Skeletal muscle tissue (tissue), 4 donors: Measurements from ENCODE around the gene TRPC4AP. TPM values are rescaled to one million over a fixed set of nuclear protein-coding genes. Genes with fewer than 3 reads are reported as not detected.

ENCODE experiments used
- H3K27ac ChIP-seq: one replicate; pipeline ENCODE4 v1.7.0; 2013; ENCODE audit warnings: mild to moderate bottlenecking, low read depth, low read length, inconsistent platforms
- H3K27me3 ChIP-seq, 3 donors: one replicate each; pipeline ENCODE4 v1.7.0; 2013; ENCODE audit warnings: low read length in 3 of 3; ENCODE audit not compliant: control insufficient read depth in 3 of 3, insufficient read depth in 3 of 3
- H3K36me3 ChIP-seq, 3 donors: one replicate each; pipeline ENCODE4 v1.7.0; 2013; ENCODE audit warnings: low read length in 3 of 3; ENCODE audit not compliant: control insufficient read depth in 3 of 3, insufficient read depth in 3 of 3
- H3K4me1 ChIP-seq, 3 donors: one replicate each; pipeline ENCODE4 v1.7.0; 2013; ENCODE audit warnings: low read length in 3 of 3, mild to moderate bottlenecking in 3 of 3; ENCODE audit not compliant: control insufficient read depth in 3 of 3, insufficient read depth in 3 of 3
- H3K4me3 ChIP-seq, 3 donors: one replicate each; pipeline ENCODE4 v1.7.0; 2013; ENCODE audit warnings: low read length in 3 of 3
- H3K9ac ChIP-seq, 3 donors: one replicate each; pipeline ENCODE4 v1.7.0; 2013; ENCODE audit warnings: low read length in 3 of 3, mild to moderate bottlenecking in 3 of 3, moderate library complexity in 2 of 3, low read depth in 1 of 3
- H3K9me3 ChIP-seq, 3 donors: one replicate each; pipeline ENCODE4 v1.7.0; 2013; ENCODE audit warnings: low read length in 3 of 3; ENCODE audit not compliant: control insufficient read depth in 3 of 3
- total RNA-seq: library from RNA; depleted of rRNA; stranded (reverse); fragments of >200 nt; gene quantifications from one replicate; pipeline ENCODE4 v1.2.3, GENCODE V29; 2014
- donor health status: Osteomylitis.

The TRPC4AP gene
- total RNA-seq, 1 donor from 2014 or later: 49.6 TPM

- Histone ChIP-seq H3K27me3 (peaks cover 0 to under 1% (median 0%) of the 10 kb centered on the region in 3 donors), H3K27ac (peak overlapping the region; percentile 93), H3K9me3 (no peaks in the 10 kb centered on the region), H3K4me3 (peak overlapping the region; percentile 54 to 87 (median 76)), H3K9ac (peak overlapping the region; percentile 71 to 94 (median 72)), H3K36me3 (peaks cover 0 to 28% (median 0%) of the 10 kb centered on the region in 3 donors), H3K4me1 (peaks cover 35 to 42% (median 41%) of the 10 kb centered on the region in 3 donors)
Observed at GRCh38 chr20:34978092-34978744, 114.4 kb downstream of the TRPC4AP start.

GRCh38 chr20:34977365-34978091 lies 115.1 kb downstream of the TRPC4AP start:
- no peaks in the 10 kb centered on the region for H3K27me3 ChIP-seq
- peak overlapping the region; percentile 93 for H3K27ac ChIP-seq
- H3K36me3 ChIP-seq: peaks cover 0 to 28% (median 0%) of the 10 kb centered on the region in 3 donors
- H3K4me3 ChIP-seq: peak overlapping the region; percentile 54 to 87 (median 76)
- H3K9ac ChIP-seq: peak overlapping the region; percentile 70 to 94 (median 72)
- peaks cover 29 to 35% (median 35%) of the 10 kb centered on the region in 3 donors for H3K4me1 ChIP-seq
- H3K9me3 ChIP-seq: no peaks in the 10 kb centered on the region

- no peaks in the 10 kb centered on the region for H3K9me3 ChIP-seq
Observed at GRCh38 chr20:34976286-34976685, 116.3 kb downstream of the TRPC4AP start.

GRCh38 chr20:34974246-34974645 lies 118.4 kb downstream of the TRPC4AP start:
- no peak overlapping the region for H3K4me3 ChIP-seq
- no peaks in the 10 kb centered on the region for H3K9me3 ChIP-seq
- no peak overlapping the region for H3K9ac ChIP-seq
- peaks cover 0 to 13% (median 0%) of the 10 kb centered on the region in 3 donors for H3K36me3 ChIP-seq
- peaks cover 33 to 38% (median 35%) of the 10 kb centered on the region in 3 donors for H3K4me1 ChIP-seq
- H3K27ac ChIP-seq: no peak overlapping the region
- no peaks in the 10 kb centered on the region for H3K27me3 ChIP-seq

More at GRCh38 chr20:34976286-34976685, 116.3 kb downstream of the TRPC4AP start:
- H3K4me3 ChIP-seq: no peak overlapping the region
- H3K36me3 ChIP-seq: peaks cover 0 to 24% (median 0%) of the 10 kb centered on the region in 3 donors
- H3K4me1 ChIP-seq: peaks cover 26 to 29% (median 27%) of the 10 kb centered on the region in 3 donors
- no peaks in the 10 kb centered on the region for H3K27me3 ChIP-seq
- H3K9ac ChIP-seq: peak overlapping the region in 1 of 3 donors; percentile 94
- peak overlapping the region; percentile 69 for H3K27ac ChIP-seq

DNA sequence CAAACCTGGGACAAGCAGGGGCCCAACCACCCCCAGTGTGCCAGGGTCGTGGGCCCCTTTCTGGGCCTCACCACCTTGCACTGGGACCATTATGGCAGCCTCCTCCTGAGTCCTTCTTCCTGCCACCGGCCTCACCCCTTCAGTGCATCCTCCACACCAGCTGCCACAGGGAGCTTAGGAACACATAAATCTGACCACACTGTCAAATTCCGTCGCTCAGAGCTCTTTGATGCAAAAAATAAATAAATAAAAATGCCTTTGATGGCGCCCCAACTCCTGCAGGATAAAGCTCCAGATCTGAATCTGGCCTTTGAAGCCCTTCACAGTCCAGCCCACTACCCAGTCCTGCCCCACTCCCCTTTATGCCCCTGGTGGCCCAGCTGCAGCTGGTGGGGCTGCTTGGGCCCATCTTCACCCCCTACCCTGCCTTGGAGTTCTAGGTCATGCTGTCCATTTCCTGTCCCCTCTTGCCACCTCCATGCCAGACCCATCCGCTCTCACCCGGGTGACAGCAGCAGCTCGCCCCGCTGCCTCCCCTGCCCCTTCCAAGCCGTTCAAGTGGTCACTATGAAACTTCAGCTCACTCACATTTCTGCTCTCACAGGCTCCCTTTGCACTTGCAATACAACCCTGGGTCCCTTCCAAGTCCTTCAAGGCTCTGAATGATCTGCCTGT lies 120.9 kb downstream of the TRPC4AP start:
- Histone ChIP-seq H3K27ac (no peak overlapping the region), H3K9ac (no peak overlapping the region), H3K4me1 (peaks cover 24 to 38% (median 31%) of the 10 kb centered on the region in 3 donors), H3K9me3 (no peaks in the 10 kb centered on the region), H3K36me3 (no peaks in the 10 kb centered on the region), H3K27me3 (no peaks in the 10 kb centered on the region), H3K4me3 (no peak overlapping the region)

DNA sequence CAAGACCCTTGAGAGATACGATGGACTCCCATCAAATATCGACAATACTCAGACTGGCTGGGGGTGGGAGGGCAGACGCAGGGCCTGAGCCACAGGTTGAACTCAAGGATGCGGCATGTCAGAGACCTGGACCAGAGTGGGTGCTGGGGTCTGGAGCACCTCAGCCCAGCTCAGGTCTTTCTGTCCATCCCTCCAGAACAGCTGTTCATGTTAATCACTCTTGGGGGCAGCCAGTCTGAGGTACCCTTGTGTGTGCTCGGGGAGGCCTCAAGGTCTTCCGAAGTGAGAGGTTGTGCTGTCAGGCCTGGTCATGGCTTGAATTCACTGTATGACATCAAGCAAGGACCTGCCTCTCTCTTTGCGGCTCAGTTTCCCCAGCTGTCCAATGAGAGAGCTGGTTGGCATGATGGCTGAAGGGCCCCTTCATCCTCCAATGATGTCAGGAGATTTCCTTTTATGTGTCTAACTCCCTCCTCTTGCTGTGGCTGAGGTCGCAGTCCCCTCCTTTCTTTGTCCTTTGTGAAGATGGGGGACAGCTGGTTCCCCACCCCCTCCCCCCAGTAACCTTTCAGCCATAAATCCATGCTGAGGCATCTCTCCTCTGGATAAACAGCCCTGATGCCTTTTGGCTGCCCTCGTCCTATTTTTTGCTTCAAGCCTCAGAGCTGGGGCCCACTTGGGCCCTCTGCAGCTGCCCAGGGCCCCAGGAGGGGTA lies 121.6 kb downstream of the TRPC4AP start:
- H3K27me3 ChIP-seq: no peaks in the 10 kb centered on the region
- no peaks in the 10 kb centered on the region for H3K36me3 ChIP-seq
- no peak overlapping the region for H3K9ac ChIP-seq
- H3K9me3 ChIP-seq: no peaks in the 10 kb centered on the region
- peak overlapping the region; percentile 33 for H3K27ac ChIP-seq
- H3K4me1 ChIP-seq: peaks cover 24 to 31% (median 31%) of the 10 kb centered on the region in 3 donors
- no peak overlapping the region for H3K4me3 ChIP-seq

DNA sequence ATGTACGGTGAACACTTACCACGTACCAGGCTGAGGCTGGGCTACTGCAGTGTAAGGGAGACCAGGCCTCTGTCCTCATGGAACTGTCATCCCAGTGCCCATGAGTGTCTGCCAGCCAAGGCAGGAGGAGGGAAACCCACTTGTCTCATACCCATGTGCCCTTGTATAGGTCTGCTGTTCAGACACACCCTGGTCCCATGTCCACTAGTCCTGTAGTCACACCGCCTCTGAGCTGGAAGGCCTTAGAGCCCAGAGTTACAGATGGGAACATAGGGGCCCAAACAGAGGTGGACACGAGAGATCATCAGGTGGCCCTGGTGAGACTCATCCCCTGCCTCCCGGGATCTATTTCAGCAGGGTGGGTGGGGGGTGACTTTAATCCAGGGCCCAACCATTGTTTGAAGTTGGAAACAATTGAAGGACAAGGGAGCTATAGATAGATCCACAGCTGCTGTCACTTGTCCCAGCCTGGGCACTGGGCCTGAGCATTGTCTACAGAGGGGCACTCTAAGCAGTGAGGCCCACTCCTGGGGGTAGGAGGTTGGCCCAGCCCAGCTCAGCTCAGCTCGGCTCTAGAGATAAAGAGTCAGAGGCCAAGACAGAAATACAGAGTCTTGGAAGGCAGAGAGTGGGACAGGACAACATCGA lies 122.3 kb downstream of the TRPC4AP start:
- Histone ChIP-seq H3K4me3 (no peak overlapping the region), H3K4me1 (peaks cover 24 to 31% (median 31%) of the 10 kb centered on the region in 3 donors), H3K9me3 (no peaks in the 10 kb centered on the region), H3K27me3 (no peaks in the 10 kb centered on the region), H3K9ac (no peak overlapping the region), H3K27ac (peak overlapping the region; percentile 33), H3K36me3 (no peaks in the 10 kb centered on the region)

GRCh38 chr20:34968042-34968775 lies 124.4 kb downstream of the TRPC4AP start:
- Histone ChIP-seq H3K9me3 (no peaks in the 10 kb centered on the region), H3K4me3 (peak overlapping the region in 1 of 3 donors; percentile 49), H3K9ac (peak overlapping the region in 1 of 3 donors; percentile 54), H3K27ac (peak overlapping the region; percentile 69), H3K36me3 (no peaks in the 10 kb centered on the region), H3K4me1 (peaks cover 24 to 31% (median 31%) of the 10 kb centered on the region in 3 donors), H3K27me3 (no peaks in the 10 kb centered on the region)
